Peyer's patch (tissue), 4 donors: Measurements from ENCODE around the gene OR52D1.

Experiments used
- POLR2A ChIP-seq, 2 donors: fragments of 450-650 bp; IDR thresholded peaks; one replicate each; pipeline ENCODE4 v1.5.1; 2017; ENCODE audit warnings: antibody characterized with exemption in 2 of 2, mild to moderate bottlenecking in 2 of 2, moderate library complexity in 2 of 2
- TF ChIP-seq, protein P1 (sequence below), 6 experiments: fragments of 450-650 bp in 4 of 6; fragments of 200-600 bp in 2 of 6; sonication (generic) in 1 of 6; IDR thresholded peaks; one replicate each; pipeline ENCODE4 v1.5.1; 2017 to 2019; ENCODE audit warnings: antibody characterized with exemption in 6 of 6, mild to moderate bottlenecking in 3 of 6, moderate library complexity in 1 of 6

DNA sequence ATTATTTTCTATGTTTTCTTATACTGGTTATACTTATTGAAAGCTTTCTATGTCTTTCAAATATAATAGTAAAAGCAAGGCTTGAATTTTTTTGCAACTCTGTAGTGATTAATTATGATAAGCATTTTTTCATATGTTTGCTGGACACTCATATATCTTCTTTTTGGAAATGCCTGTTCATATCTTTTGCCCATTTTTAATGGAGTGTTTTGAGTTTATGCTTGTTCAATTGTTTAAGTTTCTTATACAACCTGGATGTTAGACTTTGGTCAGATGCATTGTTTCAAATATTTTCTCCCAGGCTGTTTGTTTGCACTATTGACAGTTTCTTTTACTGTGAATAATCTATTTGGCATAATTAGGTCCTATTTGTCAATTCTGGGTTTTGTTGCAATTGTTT, 48.0 kb downstream of the OR52D1 start:
- TF ChIP-seq POLR2A (IDR thresholded peaks at IDR 0.05) = no peak
- TF ChIP-seq, protein P1, sequence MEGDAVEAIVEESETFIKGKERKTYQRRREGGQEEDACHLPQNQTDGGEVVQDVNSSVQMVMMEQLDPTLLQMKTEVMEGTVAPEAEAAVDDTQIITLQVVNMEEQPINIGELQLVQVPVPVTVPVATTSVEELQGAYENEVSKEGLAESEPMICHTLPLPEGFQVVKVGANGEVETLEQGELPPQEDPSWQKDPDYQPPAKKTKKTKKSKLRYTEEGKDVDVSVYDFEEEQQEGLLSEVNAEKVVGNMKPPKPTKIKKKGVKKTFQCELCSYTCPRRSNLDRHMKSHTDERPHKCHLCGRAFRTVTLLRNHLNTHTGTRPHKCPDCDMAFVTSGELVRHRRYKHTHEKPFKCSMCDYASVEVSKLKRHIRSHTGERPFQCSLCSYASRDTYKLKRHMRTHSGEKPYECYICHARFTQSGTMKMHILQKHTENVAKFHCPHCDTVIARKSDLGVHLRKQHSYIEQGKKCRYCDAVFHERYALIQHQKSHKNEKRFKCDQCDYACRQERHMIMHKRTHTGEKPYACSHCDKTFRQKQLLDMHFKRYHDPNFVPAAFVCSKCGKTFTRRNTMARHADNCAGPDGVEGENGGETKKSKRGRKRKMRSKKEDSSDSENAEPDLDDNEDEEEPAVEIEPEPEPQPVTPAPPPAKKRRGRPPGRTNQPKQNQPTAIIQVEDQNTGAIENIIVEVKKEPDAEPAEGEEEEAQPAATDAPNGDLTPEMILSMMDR (IDR thresholded peaks at IDR 0.05) = no peak
